Measurements from ENCODE around the gene ITPK1.

ITPK1 gene

DNA sequence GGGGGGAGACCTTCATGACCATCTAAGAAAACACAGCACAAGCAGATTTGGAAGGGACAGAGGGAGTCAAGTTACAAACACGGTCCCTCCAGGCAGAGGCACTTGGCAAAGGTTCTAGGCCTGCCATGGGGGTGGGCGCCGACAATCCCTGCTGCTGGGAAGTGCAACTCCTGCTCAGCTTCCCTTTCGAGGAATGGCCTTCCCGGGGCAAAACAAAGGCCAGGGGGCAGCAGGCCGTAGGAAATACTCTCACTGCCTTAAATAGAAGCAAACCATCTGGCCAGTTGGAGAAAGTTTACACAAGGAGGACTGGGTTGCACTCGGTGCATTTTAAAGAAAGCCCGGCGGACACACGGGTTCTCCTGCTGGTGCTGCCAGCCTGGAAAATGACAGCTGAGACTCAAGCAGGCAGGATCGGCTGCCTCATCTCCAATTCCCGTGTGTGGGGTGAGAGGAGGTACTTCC lies 65.8 kb downstream of the ITPK1 start:
- TF ChIP-seq, protein P1, sequence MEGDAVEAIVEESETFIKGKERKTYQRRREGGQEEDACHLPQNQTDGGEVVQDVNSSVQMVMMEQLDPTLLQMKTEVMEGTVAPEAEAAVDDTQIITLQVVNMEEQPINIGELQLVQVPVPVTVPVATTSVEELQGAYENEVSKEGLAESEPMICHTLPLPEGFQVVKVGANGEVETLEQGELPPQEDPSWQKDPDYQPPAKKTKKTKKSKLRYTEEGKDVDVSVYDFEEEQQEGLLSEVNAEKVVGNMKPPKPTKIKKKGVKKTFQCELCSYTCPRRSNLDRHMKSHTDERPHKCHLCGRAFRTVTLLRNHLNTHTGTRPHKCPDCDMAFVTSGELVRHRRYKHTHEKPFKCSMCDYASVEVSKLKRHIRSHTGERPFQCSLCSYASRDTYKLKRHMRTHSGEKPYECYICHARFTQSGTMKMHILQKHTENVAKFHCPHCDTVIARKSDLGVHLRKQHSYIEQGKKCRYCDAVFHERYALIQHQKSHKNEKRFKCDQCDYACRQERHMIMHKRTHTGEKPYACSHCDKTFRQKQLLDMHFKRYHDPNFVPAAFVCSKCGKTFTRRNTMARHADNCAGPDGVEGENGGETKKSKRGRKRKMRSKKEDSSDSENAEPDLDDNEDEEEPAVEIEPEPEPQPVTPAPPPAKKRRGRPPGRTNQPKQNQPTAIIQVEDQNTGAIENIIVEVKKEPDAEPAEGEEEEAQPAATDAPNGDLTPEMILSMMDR (IDR thresholded peaks at IDR 0.05; ENCODE audit: low read depth, low read length) = no peak
- in situ Hi-C loops (cut with HindIII; ENCODE audit: low sequenced_read_pairs) = no loop called here
- H3K4me3 ChIP-seq (ENCODE audit: low read depth, low read length) = no peak overlapping the region
- no peak for DNase-seq (ENCODE audit: low read depth, low spot score)

DNA sequence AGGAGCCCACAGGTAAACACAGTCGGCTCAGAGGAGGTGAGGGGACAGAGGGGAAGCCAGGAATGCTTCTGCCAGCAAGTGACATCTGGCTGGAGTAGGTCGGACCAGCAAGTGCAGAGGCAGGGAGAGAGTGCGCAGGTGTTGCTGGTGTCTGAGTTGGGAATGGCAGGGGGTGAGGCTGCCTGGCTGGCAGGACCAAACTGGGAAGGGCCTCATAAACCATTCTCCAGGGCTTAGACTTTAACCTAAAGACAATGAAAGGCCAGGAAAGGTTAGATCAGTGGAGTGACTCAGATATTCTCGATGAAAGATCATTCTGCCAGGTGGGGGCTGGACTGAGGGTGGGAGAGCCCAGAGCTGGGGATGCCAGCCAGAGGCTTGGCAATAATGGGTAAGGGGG lies 66.4 kb downstream of the ITPK1 start:
- no peak for DNase-seq (ENCODE audit: low read depth, low spot score)
- TF ChIP-seq, protein P1 (IDR thresholded peaks at IDR 0.05; ENCODE audit: low read depth, low read length) = no peak
- H3K4me3 ChIP-seq (ENCODE audit: low read depth, low read length) = no peak overlapping the region
- in situ Hi-C loops (cut with HindIII; ENCODE audit: low sequenced_read_pairs) = no loop called here

DNA sequence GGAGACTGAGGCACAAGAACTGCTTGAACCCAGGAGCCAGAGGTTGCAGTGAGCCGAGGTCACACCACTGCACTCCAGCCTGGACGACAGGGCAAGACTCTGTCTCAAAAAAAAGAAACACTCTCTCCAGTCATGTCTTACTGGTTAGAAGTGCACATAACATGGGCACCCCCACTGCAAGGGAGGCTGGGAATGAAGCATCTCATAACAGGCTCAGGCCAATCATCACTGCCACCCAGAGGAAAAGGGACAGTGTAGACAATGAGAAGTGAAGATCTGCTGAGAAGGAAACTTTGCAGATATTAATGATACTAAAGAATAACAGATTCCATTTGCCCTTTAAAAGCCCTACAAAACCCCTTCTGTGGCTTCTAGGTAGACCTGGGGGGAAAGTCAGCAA lies 66.9 kb downstream of the ITPK1 start:
- in situ Hi-C loops (cut with HindIII; ENCODE audit: low sequenced_read_pairs) = no loop called here

DNA sequence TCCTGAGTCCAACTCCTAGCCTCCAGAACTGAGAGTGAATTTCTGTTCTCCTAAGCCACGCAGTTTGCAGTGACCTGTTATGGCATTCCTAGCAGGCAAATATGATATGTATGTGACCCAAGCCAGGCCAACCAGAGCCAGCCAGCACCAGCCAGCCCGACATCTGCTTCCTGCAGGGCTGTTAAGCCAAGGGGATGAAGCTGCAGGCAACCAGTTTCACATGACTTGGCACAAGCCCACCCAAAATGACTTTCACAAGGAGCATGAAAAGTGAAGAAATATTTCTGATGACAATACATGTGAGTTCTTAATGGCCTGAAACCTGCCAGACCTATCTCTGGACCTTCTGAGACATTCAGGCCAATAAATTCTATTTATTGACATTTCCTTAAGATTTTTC lies 68.1 kb downstream of the ITPK1 start:
- no peak for DNase-seq (ENCODE audit: low read depth, low spot score)
- TF ChIP-seq, protein P1 (IDR thresholded peaks at IDR 0.05; ENCODE audit: low read depth, low read length) = no peak
- in situ Hi-C loops (cut with HindIII; ENCODE audit: low sequenced_read_pairs) = no loop called here
- no peak overlapping the region for H3K4me3 ChIP-seq (ENCODE audit: low read depth, low read length)

More for the DNA sequence above, 66.9 kb downstream of the ITPK1 start:
- DNase-seq (ENCODE audit: low read depth, low spot score) = no peak
- TF ChIP-seq, protein P1 (IDR thresholded peaks at IDR 0.05; ENCODE audit: low read depth, low read length) = no peak
- no peak overlapping the region for H3K4me3 ChIP-seq (ENCODE audit: low read depth, low read length)

DNA sequence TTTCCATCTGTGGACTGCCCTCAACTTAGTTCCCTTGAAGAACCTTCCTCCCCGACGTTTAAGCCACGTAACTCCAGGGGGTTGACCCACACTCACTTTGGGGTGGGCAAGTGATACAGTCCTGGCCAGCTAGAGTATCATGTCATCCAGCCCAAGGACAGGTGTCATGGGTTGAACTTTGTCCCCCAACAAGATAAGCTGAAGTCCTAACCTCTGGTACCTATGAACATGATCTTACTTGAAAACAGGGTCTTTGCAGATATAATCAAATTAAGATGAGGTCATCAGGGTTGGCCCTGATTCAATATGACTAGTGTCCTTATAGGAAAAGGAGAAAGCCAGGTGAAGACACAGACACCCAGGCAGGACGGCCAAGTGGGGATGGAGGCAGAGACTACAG lies 68.6 kb downstream of the ITPK1 start:
- TF ChIP-seq, protein P1 (IDR thresholded peaks at IDR 0.05; ENCODE audit: low read depth, low read length) = no peak
- H3K4me3 ChIP-seq (ENCODE audit: low read depth, low read length) = no peak overlapping the region
- in situ Hi-C loops (cut with HindIII; ENCODE audit: low sequenced_read_pairs) = no loop called here
- DNase-seq (ENCODE audit: low read depth, low spot score) = no peak

DNA sequence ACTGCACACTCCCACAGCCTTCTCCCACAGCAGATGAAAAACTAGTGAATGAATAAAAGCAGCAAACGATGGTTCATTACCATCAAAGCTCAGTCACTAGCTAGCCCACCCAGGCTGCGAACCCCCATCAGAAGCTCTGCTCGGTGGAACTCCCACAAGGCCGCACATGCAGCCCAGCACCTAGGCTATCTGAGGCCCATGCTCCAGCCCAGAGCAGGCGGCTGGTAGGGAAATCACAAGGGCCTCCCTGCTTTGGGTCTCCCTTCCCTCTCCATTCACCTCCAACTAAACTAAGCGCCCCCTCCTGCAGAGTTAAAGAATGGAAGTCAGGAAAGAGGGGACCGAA lies 69.0 kb downstream of the ITPK1 start:
- in situ Hi-C loops (cut with HindIII; ENCODE audit: low sequenced_read_pairs) = no loop called here
- H3K4me3 ChIP-seq (ENCODE audit: low read depth, low read length) = no peak overlapping the region
- no peak for DNase-seq (ENCODE audit: low read depth, low spot score)
- TF ChIP-seq, protein P1 (IDR thresholded peaks at IDR 0.05; ENCODE audit: low read depth, low read length) = no peak
